Ishikawa (cell line): ENCODE results near the gene ABCA1.

Experiments used
- CEBPB ChIP-seq: IDR thresholded peaks from 2 replicates; pipeline ENCODE4 v1.6.1; 2012
- CREB1 ChIP-seq: IDR thresholded peaks from 2 replicates; pipeline ENCODE4 v1.6.1; 2012; ENCODE audit warnings: low read depth
- EP300 ChIP-seq: IDR thresholded peaks from 2 replicates; pipeline ENCODE4 v1.6.1; 2012; ENCODE audit warnings: borderline replicate concordance
- MAX ChIP-seq: IDR thresholded peaks from 2 replicates; pipeline ENCODE4 v1.6.1; 2012
- NFIC ChIP-seq: IDR thresholded peaks from 2 replicates; pipeline ENCODE4 v1.6.1; 2012
- RAD21 ChIP-seq: IDR thresholded peaks from 2 replicates; pipeline ENCODE4 v1.6.1; 2012; ENCODE audit warnings: low read depth
- TAF1 ChIP-seq: IDR thresholded peaks from 2 replicates; pipeline ENCODE4 v1.6.1; 2012; ENCODE audit warnings: low read depth, mild to moderate bottlenecking
- TCF12 ChIP-seq: IDR thresholded peaks from 2 replicates; pipeline ENCODE4 v1.6.1; 2012; ENCODE audit warnings: low read depth
- USF1 ChIP-seq: IDR thresholded peaks from 2 replicates; pipeline ENCODE4 v1.6.1; 2012
- ZBTB7A ChIP-seq: IDR thresholded peaks from 2 replicates; pipeline ENCODE4 v1.6.1; 2012; ENCODE audit warnings: low read depth

GRCh38 chr9:104746798-104747197 lies 181.2 kb downstream of the ABCA1 start:
- TF ChIP-seq TAF1 (no peak), ZBTB7A (no peak), TCF12 (no peak), MAX (no peak), NFIC (no peak), USF1 (no peak), CEBPB (no peak), EP300 (no peak), CREB1 (no peak), RAD21 (no peak)
